PC-3 (cell line): ENCODE measurements around the gene SLC22A4. TPM values are rescaled to one million over a fixed set of nuclear protein-coding genes. Genes with fewer than 3 reads are reported as not detected.

ENCODE experiments used
- ATAC-seq: fragments of 200-7000 bp; cut with Tn5 transposase; 2 replicates; pipeline ENCODE4 v1.9.1; 2020; ENCODE audit warnings: mild to moderate bottlenecking, moderate library complexity
- BruUV-seq: library from RNA; stranded (reverse); fragments of 400-500 nt; replicated peaks from 2 replicates; lab custom pipeline; 2021; lab: Mats Ljungman, UMichigan
- CTCF ChIA-PET: fragments of 300-600 bp; sonication (Branson Sonifier 250); formaldehyde crosslinking; loops from one replicate; lab custom pipeline; 2022; ENCODE audit warnings: antibody characterized with exemption; lab: Charles Lee
- POLR2A ChIA-PET: fragments of 300-600 bp; sonication (Branson Sonifier 250); formaldehyde crosslinking; loops from one replicate; lab custom pipeline; 2022; ENCODE audit warnings: antibody characterized with exemption; ENCODE audit not compliant: unreplicated experiment; lab: Charles Lee
- DNase-seq: peaks from one replicate; pipeline ENCODE4 v3.0.0-alpha.2; 2015
- H2AFZ ChIP-seq: fragments of 300-600 bp; sonication (generic); 2 replicates; pipeline ENCODE4 v1.6.0; 2016; ENCODE audit warnings: antibody characterized with exemption, low read length
- H3F3A ChIP-seq: fragments of 300-600 bp; sonication (generic); one replicate; pipeline ENCODE4 v1.6.0; 2017; ENCODE audit warnings: antibody characterized with exemption, low read length, control low read depth, mild to moderate bottlenecking; ENCODE audit not compliant: unreplicated experiment
- H3K27ac ChIP-seq: fragments of 300-600 bp; sonication (generic); 2 replicates; pipeline ENCODE4 v1.5.1; 2016; ENCODE audit warnings: mild to moderate bottlenecking, low read length
- H3K27me3 ChIP-seq: fragments of 300-600 bp; sonication (generic); 2 replicates; pipeline ENCODE4 v1.6.1; 2016; ENCODE audit warnings: low read length, mixed read lengths
- H3K36me3 ChIP-seq: fragments of 300-600 bp; sonication (generic); 2 replicates; pipeline ENCODE4 v1.6.1; 2016; ENCODE audit warnings: low read depth, mixed run types, low read length, mixed read lengths
- H3K4me1 ChIP-seq: fragments of 300-600 bp; sonication (generic); 2 replicates; pipeline ENCODE4 v1.5.1; 2016; ENCODE audit warnings: low read length; ENCODE audit not compliant: insufficient read depth
- H3K4me2 ChIP-seq: fragments of 300-600 bp; sonication (generic); 2 replicates; pipeline ENCODE4 v1.6.0; 2016; ENCODE audit warnings: low read length
- H3K4me3 ChIP-seq: fragments of 300-600 bp; sonication (generic); 2 replicates; pipeline ENCODE4 v1.5.1; 2016; ENCODE audit warnings: mild to moderate bottlenecking, low read length, mixed read lengths
- H3K79me2 ChIP-seq: fragments of 300-600 bp; sonication (generic); 2 replicates; pipeline ENCODE4 v1.6.1; 2017; ENCODE audit warnings: low read length, mixed read lengths
- H3K9ac ChIP-seq: fragments of 300-600 bp; sonication (generic); 2 replicates; pipeline ENCODE4 v1.6.0; 2016; ENCODE audit warnings: mild to moderate bottlenecking, low read length
- H3K9me2 ChIP-seq: fragments of 300-600 bp; sonication (generic); replicated peaks from 2 replicates; pipeline ENCODE4 v1.6.1; 2016; ENCODE audit warnings: mixed run types, low read length, mixed read lengths
- H3K9me3 ChIP-seq: fragments of 300-600 bp; sonication (generic); 2 replicates; pipeline ENCODE4 v1.6.1; 2016; ENCODE audit warnings: low read length, mixed read lengths
- H4K20me1 ChIP-seq: fragments of 300-600 bp; sonication (generic); 2 replicates; pipeline ENCODE4 v1.6.1; 2016; ENCODE audit warnings: low read length, mixed read lengths
- EZH2 ChIP-seq: fragments of 300-600 bp; sonication (generic); IDR thresholded peaks from one replicate; pipeline ENCODE4 v1.6.1; 2017; ENCODE audit warnings: antibody characterized with exemption, mild to moderate bottlenecking, low read length; ENCODE audit not compliant: unreplicated experiment
- EZH2phosphoT487 ChIP-seq: fragments of 300-600 bp; sonication (generic); IDR thresholded peaks from 2 replicates; pipeline ENCODE4 v1.6.1; 2018; ENCODE audit warnings: mild to moderate bottlenecking, antibody characterized with exemption, low read length, borderline replicate concordance
- intact Hi-C: fragments of 100-400 bp; cut with micrococcal nuclease; formaldehyde crosslinking; loops from 2 replicates; pipeline ENCODE4 v1.9.0; 2023
- total RNA-seq: library from RNA; depleted of rRNA; stranded (reverse); fragments of >200 nt; gene quantifications from 2 replicates; pipeline ENCODE4 v1.2.3, GENCODE V29; 2014
- TF ChIP-seq, protein P1 (sequence below): fragments of 300-600 bp; sonication (generic); conservative IDR thresholded peaks from 2 replicates; pipeline ENCODE4 v1.5.1; 2017; ENCODE audit warnings: antibody characterized with exemption, low read depth, mild to moderate bottlenecking, low read length

Gene SLC22A4
- total RNA-seq, 1 experiment from 2014 or later, result 3.4 TPM

DNA sequence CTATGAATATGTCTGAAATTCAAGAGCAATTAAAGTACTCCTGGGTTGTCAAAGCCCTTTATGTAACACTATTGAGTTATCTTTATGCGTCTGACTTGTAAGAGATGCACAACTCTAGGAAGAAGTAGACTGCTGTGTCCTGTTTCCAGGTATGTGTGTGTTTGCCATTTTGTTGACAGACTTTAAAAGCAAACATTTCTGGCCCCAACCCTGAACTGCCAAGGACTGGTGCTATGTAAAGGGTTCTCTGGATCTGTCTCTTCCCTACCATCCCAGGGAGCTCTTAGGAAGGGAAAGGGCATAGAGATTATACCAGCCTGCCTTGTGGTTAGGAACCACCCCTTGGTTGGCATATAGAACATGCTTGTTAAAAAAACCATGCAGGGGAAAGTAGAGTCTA, 87.4 kb downstream of the SLC22A4 start:
- BruUV-seq, result no TSS peak
- Histone ChIP-seq H2AFZ (no peak overlapping the region), H3K36me3 (no peaks in the 10 kb centered on the region; the same call in 1 of the 2 replicates), H3K4me1 (peaks cover 29% of the 10 kb centered on the region), H3F3A (no peaks in the 10 kb centered on the region), H3K9ac (no peak overlapping the region), H3K27ac (no peak overlapping the region), H3K4me2 (no peak overlapping the region), H3K4me3 (no peak overlapping the region), H3K9me3 (no peaks in the 10 kb centered on the region), H4K20me1 (no peaks in the 10 kb centered on the region), H3K9me2 (no peaks in the 10 kb centered on the region), H3K79me2 (peaks cover 10% of the 10 kb centered on the region), H3K27me3 (no peaks in the 10 kb centered on the region)
- ATAC-seq, result no peak
- intact Hi-C loops, result loop anchor here (10.0 kb wide), 1 partner anchor 333 kb away; no protein-coding TSS in a partner anchor
- ChIA-PET POLR2A (no interaction called here), CTCF (no interaction called here)
- TF ChIP-seq, protein P1, sequence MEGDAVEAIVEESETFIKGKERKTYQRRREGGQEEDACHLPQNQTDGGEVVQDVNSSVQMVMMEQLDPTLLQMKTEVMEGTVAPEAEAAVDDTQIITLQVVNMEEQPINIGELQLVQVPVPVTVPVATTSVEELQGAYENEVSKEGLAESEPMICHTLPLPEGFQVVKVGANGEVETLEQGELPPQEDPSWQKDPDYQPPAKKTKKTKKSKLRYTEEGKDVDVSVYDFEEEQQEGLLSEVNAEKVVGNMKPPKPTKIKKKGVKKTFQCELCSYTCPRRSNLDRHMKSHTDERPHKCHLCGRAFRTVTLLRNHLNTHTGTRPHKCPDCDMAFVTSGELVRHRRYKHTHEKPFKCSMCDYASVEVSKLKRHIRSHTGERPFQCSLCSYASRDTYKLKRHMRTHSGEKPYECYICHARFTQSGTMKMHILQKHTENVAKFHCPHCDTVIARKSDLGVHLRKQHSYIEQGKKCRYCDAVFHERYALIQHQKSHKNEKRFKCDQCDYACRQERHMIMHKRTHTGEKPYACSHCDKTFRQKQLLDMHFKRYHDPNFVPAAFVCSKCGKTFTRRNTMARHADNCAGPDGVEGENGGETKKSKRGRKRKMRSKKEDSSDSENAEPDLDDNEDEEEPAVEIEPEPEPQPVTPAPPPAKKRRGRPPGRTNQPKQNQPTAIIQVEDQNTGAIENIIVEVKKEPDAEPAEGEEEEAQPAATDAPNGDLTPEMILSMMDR, result no peak
- TF ChIP-seq EZH2 (no peak), EZH2phosphoT487 (no peak)
- DNase-seq, result no peak

GRCh38 chr5:132383261-132383660, 89.1 kb downstream of the SLC22A4 start:
- no peak overlapping the region for H3K4me2 ChIP-seq
- H3K27me3 ChIP-seq, result no peaks in the 10 kb centered on the region
- DNase-seq (no peak), ATAC-seq (no peak)
- no TSS peak for BruUV-seq
- no peaks in the 10 kb centered on the region; the same call in 1 of the 2 replicates for H3K36me3 ChIP-seq
- POLR2A ChIA-PET, result no interaction called here
- no peak overlapping the region for H3K9ac ChIP-seq
- H3K4me1 ChIP-seq, result peaks cover 33% of the 10 kb centered on the region
- H2AFZ ChIP-seq, result no peak overlapping the region
- no peaks in the 10 kb centered on the region for H4K20me1 ChIP-seq
- no peaks in the 10 kb centered on the region for H3K9me2 ChIP-seq
- no peak overlapping the region for H3K27ac ChIP-seq
- H3K79me2 ChIP-seq, result no peaks in the 10 kb centered on the region
- CTCF ChIA-PET, result no interaction called here
- H3F3A ChIP-seq, result peaks cover 3% of the 10 kb centered on the region
- no peak overlapping the region for H3K4me3 ChIP-seq
- H3K9me3 ChIP-seq, result no peaks in the 10 kb centered on the region
- TF ChIP-seq EZH2, result no peak
- TF ChIP-seq, protein P1, result no peak
- TF ChIP-seq EZH2phosphoT487, result no peak
- intact Hi-C loops, result loop anchor here (10.0 kb wide), 1 partner anchor 332 kb away; no protein-coding TSS in a partner anchor

DNA sequence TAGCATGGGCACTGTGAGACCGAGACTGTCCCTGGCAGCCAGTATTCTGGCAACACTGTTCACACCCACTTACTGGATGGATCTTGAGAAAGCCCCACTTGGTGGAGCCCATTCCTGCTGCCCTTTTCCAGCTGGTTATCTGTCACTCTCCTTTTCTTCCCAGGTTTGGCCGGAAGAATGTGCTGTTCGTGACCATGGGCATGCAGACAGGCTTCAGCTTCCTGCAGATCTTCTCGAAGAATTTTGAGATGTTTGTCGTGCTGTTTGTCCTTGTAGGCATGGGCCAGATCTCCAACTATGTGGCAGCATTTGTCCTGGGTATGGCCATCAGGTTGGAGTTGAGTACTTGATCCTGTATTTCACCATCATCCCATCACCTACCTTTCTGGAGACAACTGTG, 89.8 kb downstream of the SLC22A4 start:
- ATAC-seq (no peak), DNase-seq (no peak)
- CTCF ChIA-PET, result no interaction called here
- Histone ChIP-seq H3K27ac (no peak overlapping the region), H3K9me2 (no peaks in the 10 kb centered on the region), H3K4me3 (no peak overlapping the region), H3K36me3 (no peaks in the 10 kb centered on the region; the same call in 1 of the 2 replicates), H3K9ac (no peak overlapping the region), H3K4me2 (no peak overlapping the region), H3K79me2 (no peaks in the 10 kb centered on the region), H3F3A (peaks cover 10% of the 10 kb centered on the region), H2AFZ (no peak overlapping the region), H4K20me1 (no peaks in the 10 kb centered on the region), H3K9me3 (no peaks in the 10 kb centered on the region), H3K4me1 (peaks cover 35% of the 10 kb centered on the region), H3K27me3 (no peaks in the 10 kb centered on the region)
- TF ChIP-seq, protein P1, result no peak
- no peak for TF ChIP-seq EZH2phosphoT487
- TF ChIP-seq EZH2, result no peak
- POLR2A ChIA-PET, result no interaction called here
- no TSS peak for BruUV-seq
- intact Hi-C loops, result loop anchor here (10.0 kb wide), 1 partner anchor 331 kb away; no protein-coding TSS in a partner anchor
